GM13976 (cell line): ENCODE results near the gene CYTH1.
"Not testable (repeated sequence)": the region's sequence is repeated elsewhere in the genome, so short reads cannot be mapped to it uniquely, and the experiment has no call there.

Experiments
- DNase-seq: peaks from one replicate; pipeline ENCODE4 v3.0.0; 2012; ENCODE audit warnings: low spot score
- CTCF ChIP-seq: IDR thresholded peaks from 2 replicates; pipeline ENCODE4 v1.5.1; 2012; ENCODE audit warnings: borderline replicate concordance, mild to moderate bottlenecking; ENCODE audit not compliant: insufficient read depth; ENCODE audit errors: extremely low read depth, missing control alignments, control extremely low read depth
- in situ Hi-C: fragments of 300-500 bp; cut with MboI; formaldehyde crosslinking; loops from one replicate; pipeline ENCODE4 v1.12.0; 2022; ENCODE audit warnings: low sequenced_read_pairs, mixed read lengths, inconsistent platforms; ENCODE audit not compliant: unreplicated experiment

Gene CYTH1

GRCh38 chr17:78785011-78785662, 3.1 kb upstream of the CYTH1 start:
- in situ Hi-C loops: no loop called here
- DNase-seq: no peak
- TF ChIP-seq CTCF: no peak

DNA sequence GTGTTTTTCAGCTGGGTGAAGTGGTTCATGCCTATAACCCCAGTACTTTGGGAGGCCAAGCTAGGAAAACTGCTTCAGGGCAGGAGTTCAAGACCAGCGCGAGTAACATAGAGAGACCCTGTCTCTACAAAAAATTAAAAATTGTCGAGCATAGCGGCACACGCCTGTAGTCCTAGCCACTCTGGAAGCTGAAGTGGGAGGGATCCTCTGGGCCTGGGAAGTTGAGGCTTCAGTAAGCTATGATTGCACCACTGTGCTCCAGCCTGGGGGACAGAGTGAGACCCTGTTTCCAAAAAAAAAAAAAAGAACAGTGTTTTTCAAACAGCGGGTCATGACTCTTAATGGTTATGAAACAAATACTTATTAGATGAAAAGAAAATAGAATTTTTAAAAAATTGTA, 2.3 kb upstream of the CYTH1 start:
- in situ Hi-C loops: no loop called here
- no peak for TF ChIP-seq CTCF
- DNase-seq: no peak

- DNase-seq: no peak
- no peak for TF ChIP-seq CTCF
- in situ Hi-C loops: no loop called here
Measured at GRCh38 chr17:78783711-78784324, 1.7 kb upstream of the CYTH1 start.

DNA sequence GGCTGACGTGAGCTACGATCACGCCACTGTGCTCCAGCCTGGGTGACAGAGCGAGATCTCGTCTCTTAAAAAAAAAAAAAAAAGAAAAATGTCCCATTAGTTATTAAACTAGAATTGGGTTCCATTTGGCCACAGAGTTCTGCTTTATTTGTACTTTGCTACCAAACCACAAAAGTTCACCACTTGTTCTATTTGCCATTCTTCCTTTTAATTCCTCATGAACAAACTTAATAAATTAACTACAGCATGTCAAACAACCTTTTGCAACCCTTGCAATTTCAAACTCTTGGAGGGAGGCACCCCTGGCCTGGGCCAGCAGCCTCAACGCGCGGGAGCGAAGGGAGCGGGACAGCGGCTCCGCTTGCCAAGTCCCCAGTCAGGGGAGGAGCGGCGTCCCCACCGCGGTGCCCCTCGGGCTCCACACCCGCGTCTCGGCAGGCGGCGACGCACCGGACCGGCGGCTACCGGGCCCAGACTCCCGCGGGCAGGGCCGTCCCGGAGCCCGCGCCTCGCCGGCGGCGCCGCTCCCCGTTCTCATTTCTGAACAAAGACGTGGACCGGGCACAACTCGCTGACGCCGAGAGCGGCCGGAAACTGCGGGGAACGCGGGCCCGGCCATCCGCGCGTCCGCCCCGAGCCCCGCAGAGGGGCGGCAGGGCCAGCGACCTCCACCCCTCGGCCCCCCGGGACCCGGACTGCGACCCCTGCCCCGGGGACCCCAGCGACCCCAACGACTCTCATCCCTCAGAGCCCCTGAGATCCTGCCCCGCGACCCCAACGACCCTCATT, 775 bp downstream of the CYTH1 start:
- in situ Hi-C loops: no loop called here
- DNase-seq: no peak
- no peak for TF ChIP-seq CTCF

GRCh38 chr17:78780335-78780734, 1.7 kb downstream of the CYTH1 start:
- in situ Hi-C loops: no loop called here
- TF ChIP-seq CTCF: no peak
- DNase-seq: no peak

GRCh38 chr17:78779850-78780249, 2.2 kb downstream of the CYTH1 start:
- TF ChIP-seq CTCF: no peak
- in situ Hi-C loops: no loop called here
- no peak for DNase-seq

DNA sequence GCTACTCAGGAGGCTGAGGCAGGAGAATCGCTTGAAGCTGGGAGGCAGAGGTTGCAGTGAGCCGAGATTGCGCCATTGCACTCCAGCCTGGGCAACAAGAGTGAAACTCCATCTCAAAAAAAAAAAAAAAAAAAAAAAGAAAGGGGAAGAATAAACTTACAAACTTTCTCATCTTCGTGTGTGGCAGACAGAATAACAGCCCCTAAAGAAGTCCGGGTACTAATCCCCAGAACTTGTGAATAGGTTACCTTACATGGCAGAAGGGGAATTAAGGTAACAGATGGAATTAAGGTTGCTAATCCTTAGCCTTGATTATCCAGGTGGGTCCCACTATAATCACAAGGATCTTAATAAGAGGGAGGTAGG, 2.8 kb downstream of the CYTH1 start:
- in situ Hi-C loops: not testable (repeated sequence)

More for the DNA sequence above, 2.8 kb downstream of the CYTH1 start:
- DNase-seq: not testable (repeated sequence)
